NT2/D1 (cell line): ENCODE results near the gene VPREB1.

Source experiments
- SUZ12 ChIP-seq: IDR thresholded peaks from 2 replicates; pipeline ENCODE4 v1.6.1; 2011; ENCODE audit not compliant: insufficient read length, insufficient read depth; ENCODE audit errors: extremely low read depth
- ZNF274 ChIP-seq: IDR thresholded peaks from 2 replicates; pipeline ENCODE4 v1.6.1; 2011; ENCODE audit warnings: mild to moderate bottlenecking, low read depth, low read length

GRCh38 chr22:22196833-22197477 lies 47.6 kb upstream of the VPREB1 start:
- TF ChIP-seq ZNF274 (no peak), SUZ12 (no peak)
